Transverse colon (tissue), 4 donors: ENCODE measurements around the gene PTCD1. TPM values are rescaled to one million over a fixed set of nuclear protein-coding genes. Genes with fewer than 3 reads are reported as not detected.

Experiments used
- DNase-seq: peaks from one replicate; pipeline ENCODE4 v3.0.0-alpha.2; 2019
- H3K27ac ChIP-seq, 4 donors: fragments of 200-600 bp; sonication (generic); 2 replicates each; pipeline ENCODE4 v1.5.1; 2016 to 2018; ENCODE audit warnings: inconsistent platforms in 4 of 4
- H3K27me3 ChIP-seq: fragments of 200-600 bp; sonication (generic); 2 replicates; pipeline ENCODE4 v1.5.1; 2017; ENCODE audit warnings: inconsistent platforms
- H3K36me3 ChIP-seq, 4 donors: fragments of 200-600 bp; sonication (generic); 2 replicates each; pipeline ENCODE4 v1.5.1; 2017 to 2019; ENCODE audit warnings: inconsistent platforms in 4 of 4
- H3K4me1 ChIP-seq, 4 donors: fragments of 200-600 bp; sonication (generic); 2 replicates each; pipeline ENCODE4 v1.5.1; 2017 to 2020; ENCODE audit warnings: inconsistent platforms in 4 of 4
- H3K4me3 ChIP-seq, 4 donors: fragments of 200-600 bp; sonication (generic); 1 replicate in 1 of 4; 2 replicates in 3 of 4; pipeline versions ENCODE4 v1.5.1 to v1.6.1; 2017 to 2019; ENCODE audit warnings: inconsistent platforms in 4 of 4
- H3K9me3 ChIP-seq, 2 donors: fragments of 200-600 bp; sonication (generic); 2 replicates each; pipeline ENCODE4 v1.5.1; 2017 to 2019; ENCODE audit warnings: inconsistent platforms in 2 of 2
- CTCF ChIP-seq, 5 experiments: fragments of 200-600 bp in 3 of 5; fragments of 450-650 bp in 2 of 5; sonication (generic) in 3 of 5; IDR thresholded peaks; 1 replicate in 2 of 5; 2 replicates in 3 of 5; pipeline ENCODE4 v1.5.1; 2016 to 2017; ENCODE audit warnings: antibody characterized with exemption in 5 of 5, inconsistent platforms in 3 of 5, mild to moderate bottlenecking in 2 of 5, moderate library complexity in 1 of 5
- EP300 ChIP-seq: sonication (generic); formaldehyde crosslinking; IDR thresholded peaks from one replicate; pipeline ENCODE4 v1.6.1; 2017; ENCODE audit warnings: antibody characterized with exemption, low read depth
- POLR2A ChIP-seq: fragments of 450-650 bp; IDR thresholded peaks from one replicate; pipeline ENCODE4 v1.6.1; 2016; ENCODE audit warnings: antibody characterized with exemption, mild to moderate bottlenecking, moderate library complexity
- POLR2AphosphoS5 ChIP-seq, 3 donors: sonication (generic); formaldehyde crosslinking; IDR thresholded peaks; one replicate each; pipeline ENCODE4 v1.6.1; 2016; ENCODE audit warnings: antibody characterized with exemption in 3 of 3
- WGBS, 2 donors: methylation state at CpG; one replicate each; pipeline ENCODE4 v1.1.5; 2018; ENCODE audit warnings: low coverage in 1 of 2; 5-methylcytosine and 5-hydroxymethylcytosine counted together
- in situ Hi-C, 4 donors: fragments of 200-750 bp; cut with MboI; loops; one replicate each; pipeline versions ENCODE4 v1.15.0 to v1.15.1; 2017; ENCODE audit warnings: low sequenced_read_pairs in 3 of 4, low pct_ligation_motif_present in 1 of 4, low pct_unique_long_range_greater_than_20kb in 1 of 4
- intact Hi-C: fragments of 100-400 bp; cut with DNase I; formaldehyde crosslinking; loops from one replicate; pipeline ENCODE4 v1.15.1; 2023; ENCODE audit warnings: low total_unique reads
- total RNA-seq, 4 donors: library from RNA; depleted of rRNA; stranded (reverse); fragments of >200 nt; gene quantifications; one replicate each; pipeline ENCODE4 v1.1.0, GENCODE V29; 2016

The PTCD1 gene
- total RNA-seq, 4 donors from 2014 or later: 1.8 to 38.2 (median 5.5) TPM

- in situ Hi-C loops: no loop called here
- Histone ChIP-seq H3K36me3 (peaks cover 0 to 6% (median 0%) of the 10 kb centered on the region in 4 donors), H3K9me3 (no peaks in the 10 kb centered on the region), H3K27ac (no peak overlapping the region), H3K4me3 (no peak overlapping the region), H3K4me1 (peaks cover 9 to 34% (median 28%) of the 10 kb centered on the region in 4 donors), H3K27me3 (no peaks in the 10 kb centered on the region)
- WGBS, 2 donors: 90% methylated on average over 29 of the region's 29 CpGs; no CpG with 5 or more reads in 1 of the 2 donors
- intact Hi-C loops: no loop called here
- TF ChIP-seq POLR2AphosphoS5 (IDR thresholded peaks at IDR 0.05) (no peak), EP300 (no peak), POLR2A (no peak), CTCF (IDR thresholded peaks at IDR 0.05) (no peak)
- no peak for DNase-seq
Observed at GRCh38 chr7:99468336-99468918, 29.8 kb upstream of the PTCD1 start.

- peak overlapping the region; percentile 77 to 91 (median 80) for H3K4me3 ChIP-seq
- DNase-seq: no peak
- H3K36me3 ChIP-seq: peaks cover 0 to 6% (median 0%) of the 10 kb centered on the region in 4 donors
- H3K9me3 ChIP-seq: no peaks in the 10 kb centered on the region
- in situ Hi-C loops: no loop called here
- WGBS, 2 donors: 6% methylated on average over 9 of the region's 9 CpGs; no CpG with 5 or more reads in 1 of the 2 donors
- H3K27me3 ChIP-seq: no peaks in the 10 kb centered on the region
- intact Hi-C loops: no loop called here
- TF ChIP-seq POLR2AphosphoS5 (IDR thresholded peaks at IDR 0.05) (no peak), EP300 (no peak), POLR2A (no peak), CTCF (IDR thresholded peaks at IDR 0.05) (no peak)
- H3K27ac ChIP-seq: peak overlapping the region; percentile 89 to 93 (median 92)
- peaks cover 9 to 32% (median 24%) of the 10 kb centered on the region in 4 donors for H3K4me1 ChIP-seq
Observed at GRCh38 chr7:99465421-99465768, 26.8 kb upstream of the PTCD1 start.

GRCh38 chr7:99461221-99461620 is 22.6 kb upstream of the PTCD1 start:
- in situ Hi-C loops: no loop called here
- WGBS, 2 donors: 86% methylated on average over 2 of the region's 2 CpGs; no CpG with 5 or more reads in 1 of the 2 donors
- TF ChIP-seq CTCF (IDR thresholded peaks at IDR 0.05) (no peak), POLR2AphosphoS5 (IDR thresholded peaks at IDR 0.05) (no peak)
- Histone ChIP-seq H3K27ac (no peak overlapping the region), H3K27me3 (no peaks in the 10 kb centered on the region), H3K9me3 (no peaks in the 10 kb centered on the region), H3K36me3 (peaks cover 0 to 25% (median 10%) of the 10 kb centered on the region in 4 donors), H3K4me1 (peaks cover 9 to 29% (median 21%) of the 10 kb centered on the region in 4 donors), H3K4me3 (no peak overlapping the region)
- no peak for DNase-seq
- intact Hi-C loops: no loop called here

- Histone ChIP-seq H3K9me3 (no peaks in the 10 kb centered on the region), H3K27ac (no peak overlapping the region), H3K36me3 (peaks cover 0 to 25% (median 10%) of the 10 kb centered on the region in 4 donors), H3K27me3 (no peaks in the 10 kb centered on the region), H3K4me1 (peaks cover 9 to 27% (median 19%) of the 10 kb centered on the region in 4 donors), H3K4me3 (no peak overlapping the region)
- in situ Hi-C loops: no loop called here
- TF ChIP-seq CTCF (IDR thresholded peaks at IDR 0.05) (no peak), EP300 (no peak), POLR2AphosphoS5 (IDR thresholded peaks at IDR 0.05) (no peak), POLR2A (no peak)
- intact Hi-C loops: no loop called here
- no peak for DNase-seq
- WGBS, 2 donors: 87 to 97% methylated on average over 6 to 11 of the region's 11 CpGs
Observed at GRCh38 chr7:99460651-99461050, 22.1 kb upstream of the PTCD1 start.
